Fibroblast of peridontal ligament (primary cell): ENCODE results near the gene ROBO1.
"Not testable (repeated sequence)": the region's sequence is repeated elsewhere in the genome, so short reads cannot be mapped to it uniquely, and the experiment has no call there.

ENCODE experiments used
- DNase-seq: peaks from one replicate; pipeline ENCODE4 v3.0.0-alpha.2; 2010; ENCODE audit errors: extremely low read depth

Gene ROBO1

GRCh38 chr3:78742041-78742440, 1025.8 kb downstream of the ROBO1 start:
- DNase-seq, result no peak

- no peak for DNase-seq
These were observed 1026.6 kb downstream of the ROBO1 start for GRCh38 chr3:78741066-78741645.

- no peak for DNase-seq
These were observed 1029.0 kb downstream of the ROBO1 start for GRCh38 chr3:78738833-78739232.

- DNase-seq, result peak; percentile 43
These were observed 1029.8 kb downstream of the ROBO1 start for GRCh38 chr3:78737988-78738387.

- peak; percentile 86 for DNase-seq
These were observed 1030.9 kb downstream of the ROBO1 start for GRCh38 chr3:78736863-78737262.

- DNase-seq, result peak; percentile 92
These were observed 1033.7 kb downstream of the ROBO1 start for GRCh38 chr3:78734048-78734637.

GRCh38 chr3:78732893-78733292, 1034.9 kb downstream of the ROBO1 start:
- DNase-seq, result no peak

GRCh38 chr3:78732471-78732870, 1035.3 kb downstream of the ROBO1 start:
- DNase-seq, result no peak

- DNase-seq, result peak; percentile 54
These were observed 1037.9 kb downstream of the ROBO1 start for GRCh38 chr3:78729946-78730345.

- peak; percentile 76 for DNase-seq
These were observed 1039.2 kb downstream of the ROBO1 start for GRCh38 chr3:78728406-78729145.

- no peak for DNase-seq
These were observed 1041.3 kb downstream of the ROBO1 start for GRCh38 chr3:78726545-78726944.

GRCh38 chr3:78725703-78726246, 1042.0 kb downstream of the ROBO1 start:
- DNase-seq, result peak; percentile 24

GRCh38 chr3:78724859-78725258, 1042.9 kb downstream of the ROBO1 start:
- peak; percentile 23 for DNase-seq

GRCh38 chr3:78724364-78724763, 1043.4 kb downstream of the ROBO1 start:
- DNase-seq, result not testable (repeated sequence)

GRCh38 chr3:78721771-78722543, 1045.8 kb downstream of the ROBO1 start:
- peak; percentile 48 for DNase-seq

GRCh38 chr3:78718707-78719106, 1049.1 kb downstream of the ROBO1 start:
- DNase-seq, result no peak

- no peak for DNase-seq
These were observed 1050.8 kb downstream of the ROBO1 start for GRCh38 chr3:78717041-78717440.

- no peak for DNase-seq
These were observed 1054.9 kb downstream of the ROBO1 start for GRCh38 chr3:78712941-78713340.

- no peak for DNase-seq
These were observed 1055.5 kb downstream of the ROBO1 start for GRCh38 chr3:78712270-78712669.

- DNase-seq, result no peak
These were observed 1059.2 kb downstream of the ROBO1 start for GRCh38 chr3:78708565-78709073.

GRCh38 chr3:78707609-78708008, 1060.2 kb downstream of the ROBO1 start:
- DNase-seq, result no peak
